NCI-H2196 treated with DMSO at 0.1 percent for 48 hours (cell line): ENCODE data around the gene CFAP91.

ENCODE experiments used
- DNase-seq: peaks from one replicate; lab custom pipeline; 2025; ENCODE audit not compliant: unreplicated experiment; lab: John Stamatoyannopoulos, UW

Gene CFAP91

DNA sequence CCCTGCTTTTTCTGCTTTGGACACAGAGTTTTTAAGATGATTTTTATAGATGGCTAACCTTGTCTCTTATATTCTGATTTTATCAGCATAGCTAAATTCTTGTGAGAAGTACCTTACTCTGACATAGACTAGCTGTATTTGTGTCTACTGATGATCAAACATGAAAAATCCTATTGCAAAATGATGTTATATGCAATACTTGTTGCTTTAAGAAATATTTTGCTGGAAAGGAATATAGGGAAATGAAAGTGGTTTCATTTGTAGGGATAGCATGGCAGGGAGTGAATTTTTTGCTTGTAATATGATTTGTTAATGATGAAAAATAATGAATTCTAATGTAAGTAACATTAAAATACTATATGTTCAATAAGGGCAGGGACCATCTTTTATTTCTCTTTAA lies 35.9 kb downstream of the CFAP91 start:
- no peak for DNase-seq

DNA sequence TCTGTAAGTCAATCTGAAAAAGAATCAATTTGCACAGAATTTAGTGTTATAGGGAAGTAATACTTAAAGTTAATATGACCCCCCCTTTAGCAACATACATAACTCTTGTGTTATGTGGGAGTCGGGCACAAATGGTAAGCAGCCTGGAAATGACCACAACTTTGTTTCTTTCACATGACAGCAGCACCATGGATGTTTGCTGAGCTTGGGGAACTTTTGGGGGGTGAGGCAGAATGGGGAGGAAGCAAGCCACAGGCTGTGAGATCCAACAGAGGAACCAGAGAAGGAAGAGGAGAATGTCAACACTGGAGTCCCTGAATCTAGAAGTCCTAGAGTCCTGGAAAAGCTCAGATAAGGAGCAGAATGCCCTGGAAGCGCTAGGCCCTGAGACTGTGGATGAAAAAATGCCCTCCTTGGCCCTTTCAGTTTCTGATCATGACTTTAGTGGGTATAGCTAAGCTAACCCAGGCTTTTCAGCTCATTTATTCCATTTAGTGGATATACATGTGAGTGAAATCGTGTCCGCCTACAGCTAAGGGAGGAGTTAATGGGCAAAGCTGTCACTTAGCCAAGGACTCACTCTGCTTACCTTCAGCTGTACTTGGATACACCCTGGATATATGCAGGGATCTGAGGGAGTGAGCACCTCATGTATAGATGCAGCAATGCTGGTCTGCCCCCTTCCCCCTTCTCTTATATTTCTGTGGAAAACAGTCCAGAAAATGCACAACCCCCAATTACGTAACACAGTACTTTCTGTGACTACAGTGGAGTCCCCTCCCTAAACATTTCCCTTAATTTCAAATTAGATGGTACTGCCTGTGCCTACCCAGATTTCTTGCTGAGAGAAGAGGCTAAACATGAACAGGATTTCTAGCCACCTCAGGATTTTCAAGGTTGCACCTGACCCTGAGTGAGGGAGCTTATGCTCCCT lies 39.1 kb downstream of the CFAP91 start:
- DNase-seq = no peak

DNA sequence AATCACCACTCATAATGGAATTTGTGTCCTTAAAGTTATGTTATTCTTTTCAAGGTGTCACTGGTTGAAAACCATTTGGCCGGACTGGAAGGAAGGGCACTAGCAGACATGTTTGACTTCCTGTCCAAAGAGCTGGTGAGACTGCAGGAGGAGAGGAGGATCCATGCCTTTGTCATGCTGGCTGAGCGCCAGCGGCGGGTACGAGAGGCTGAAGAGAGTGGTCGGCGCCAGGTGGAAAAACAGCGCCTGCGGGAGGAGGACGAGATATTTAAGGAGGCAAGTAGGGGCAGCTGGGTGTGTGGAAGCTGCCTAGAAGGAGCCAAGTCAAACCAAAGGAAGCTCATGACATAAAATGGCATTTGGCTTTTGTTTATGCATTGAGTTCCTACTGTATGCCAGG lies 41.1 kb downstream of the CFAP91 start:
- no peak for DNase-seq

DNA sequence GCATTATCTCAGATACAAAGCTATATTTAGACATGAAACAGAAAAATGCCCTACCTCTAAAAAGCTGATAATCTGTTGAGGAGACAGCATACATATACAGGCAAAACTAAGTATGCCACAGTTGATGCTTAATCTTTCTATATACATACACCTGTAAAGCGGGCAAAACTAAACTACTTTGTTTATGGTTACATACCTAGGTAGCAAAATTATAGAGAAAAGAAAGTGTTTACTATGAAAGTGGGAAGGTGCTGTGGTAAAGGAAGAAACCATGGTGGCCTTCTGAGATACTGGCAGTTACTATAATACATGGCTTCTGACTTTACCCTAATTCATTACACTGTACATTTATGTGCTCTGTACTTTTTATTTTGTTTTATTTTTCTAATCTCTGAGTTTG lies 43.1 kb downstream of the CFAP91 start:
- DNase-seq = no peak

DNA sequence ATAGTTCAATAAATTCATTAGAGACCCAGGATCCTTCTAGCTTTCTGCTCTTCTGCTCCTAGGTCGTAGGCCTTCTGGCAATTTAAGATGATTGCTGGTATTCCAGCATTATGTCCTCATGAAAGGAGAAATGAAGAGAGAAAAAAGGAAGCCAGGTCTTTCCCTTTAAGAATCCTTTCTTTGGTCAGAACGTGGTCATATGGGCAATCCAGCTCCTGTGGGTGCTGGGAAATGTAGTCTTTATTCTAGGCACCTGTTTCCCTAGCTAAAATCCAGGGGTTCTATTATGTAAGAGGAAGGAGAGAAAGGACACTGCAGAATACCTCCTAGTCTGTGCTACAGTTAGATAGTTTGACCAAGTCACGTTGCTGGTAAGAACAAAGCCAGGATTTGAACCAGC lies 43.6 kb downstream of the CFAP91 start:
- no peak for DNase-seq

DNA sequence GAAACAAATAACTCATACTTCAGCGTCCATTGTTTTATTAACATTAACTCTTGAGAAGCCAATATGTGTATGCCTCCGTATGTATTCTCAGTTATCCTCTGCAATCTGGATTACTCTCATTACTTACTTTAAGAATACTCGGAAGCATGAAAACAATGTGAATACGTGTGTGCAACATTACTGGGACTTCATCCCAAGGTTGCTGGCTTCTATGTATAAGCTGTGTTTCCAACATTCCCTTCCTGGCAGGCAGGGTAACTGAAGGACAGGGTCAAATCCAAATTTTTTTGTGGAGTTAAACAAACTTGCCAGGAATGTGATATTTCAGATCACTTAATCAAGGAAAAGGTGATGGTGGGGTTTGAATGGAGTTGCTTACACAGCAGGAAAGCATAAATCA lies 44.5 kb downstream of the CFAP91 start:
- DNase-seq = no peak

DNA sequence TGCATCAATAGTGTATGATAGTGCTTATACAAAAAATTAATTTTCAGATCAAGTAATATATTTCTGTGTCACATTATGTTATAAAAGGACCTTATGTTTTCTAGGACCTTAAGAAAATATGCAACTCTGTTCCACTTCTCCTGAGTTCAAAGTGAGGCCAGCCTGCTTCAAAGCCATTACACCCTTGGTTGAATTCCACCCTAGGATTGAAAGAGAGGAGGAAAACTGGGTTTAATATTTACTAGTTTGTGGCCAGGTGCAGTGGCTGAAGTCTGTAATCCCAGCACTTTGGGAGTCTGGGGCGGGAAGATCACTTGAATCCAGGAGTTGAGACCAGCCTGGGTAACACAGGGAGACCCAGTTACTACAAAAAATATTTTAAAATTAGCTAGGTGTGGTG lies 46.2 kb downstream of the CFAP91 start:
- DNase-seq = no peak

DNA sequence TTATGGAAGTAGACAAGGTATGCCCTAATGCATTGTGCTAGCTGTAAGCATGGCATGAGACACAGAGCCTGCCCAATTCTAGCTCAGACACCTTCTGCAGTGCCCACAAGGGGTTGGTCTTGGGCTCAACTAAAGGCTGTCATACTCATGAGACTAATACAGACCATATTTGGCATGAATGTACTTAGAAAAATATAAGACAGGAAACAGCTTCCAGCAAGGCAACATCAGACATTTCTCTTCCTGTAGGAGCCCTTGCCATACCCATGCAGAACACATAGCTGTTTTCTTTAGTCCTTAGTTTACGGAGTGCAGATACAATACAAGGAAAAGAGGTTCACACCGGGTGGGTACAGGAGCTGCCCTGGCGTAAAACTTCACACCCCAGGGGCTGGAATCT lies 48.6 kb downstream of the CFAP91 start:
- no peak for DNase-seq
